Kidney capillary endothelial cell (primary cell): ENCODE results near the gene CBX4.
A peak's percentile ranks its signal among the peaks of the same experiment; 100 is the strongest.

Experiments
- DNase-seq: peaks from one replicate; pipeline ENCODE4 v3.0.0-alpha.2; 2018; ENCODE audit warnings: low spot score

Gene CBX4

GRCh38 chr17:79839356-79840268 lies at the start of gene CBX4:
Gene CBX4, minus strand, starts transcription at chr17:79839440. Its CDS starts 189 bp downstream, at chr17:79839251.
- DNase-seq = peak; percentile 73

- no peak for DNase-seq
These were observed 48.8 kb upstream of the CBX4 start for GRCh38 chr17:79888009-79888540.

- DNase-seq = no peak
These were observed 48.3 kb upstream of the CBX4 start for GRCh38 chr17:79887451-79887991.

- DNase-seq = no peak
These were observed 44.0 kb upstream of the CBX4 start for GRCh38 chr17:79883202-79883601.

GRCh38 chr17:79878329-79878947 lies 39.2 kb upstream of the CBX4 start:
- DNase-seq = no peak

- DNase-seq = no peak
These were observed 37.8 kb upstream of the CBX4 start for GRCh38 chr17:79877041-79877440.

GRCh38 chr17:79875511-79875910 lies 36.3 kb upstream of the CBX4 start:
- no peak for DNase-seq

GRCh38 chr17:79874329-79874981 lies 35.2 kb upstream of the CBX4 start:
- DNase-seq = no peak

GRCh38 chr17:79873583-79873982 lies 34.3 kb upstream of the CBX4 start:
- no peak for DNase-seq

GRCh38 chr17:79872762-79873161 lies 33.5 kb upstream of the CBX4 start:
- DNase-seq = no peak

GRCh38 chr17:79871131-79871530 lies 31.9 kb upstream of the CBX4 start:
- DNase-seq = no peak

GRCh38 chr17:79870540-79870939 lies 31.3 kb upstream of the CBX4 start:
- DNase-seq = no peak

GRCh38 chr17:79866791-79867518 lies 27.7 kb upstream of the CBX4 start:
- no peak for DNase-seq

- no peak for DNase-seq
These were observed 26.3 kb upstream of the CBX4 start for GRCh38 chr17:79865351-79866210.

- DNase-seq = no peak
These were observed 25.5 kb upstream of the CBX4 start for GRCh38 chr17:79864617-79865250.

GRCh38 chr17:79864147-79864546 lies 24.9 kb upstream of the CBX4 start:
- DNase-seq = no peak

GRCh38 chr17:79862771-79863440 lies 23.7 kb upstream of the CBX4 start:
- DNase-seq = no peak

GRCh38 chr17:79862238-79862637 lies 23.0 kb upstream of the CBX4 start:
- no peak for DNase-seq

- no peak for DNase-seq
These were observed 22.4 kb upstream of the CBX4 start for GRCh38 chr17:79861413-79862216.
